Measurements from ENCODE around the gene TTC7B.

DNA sequence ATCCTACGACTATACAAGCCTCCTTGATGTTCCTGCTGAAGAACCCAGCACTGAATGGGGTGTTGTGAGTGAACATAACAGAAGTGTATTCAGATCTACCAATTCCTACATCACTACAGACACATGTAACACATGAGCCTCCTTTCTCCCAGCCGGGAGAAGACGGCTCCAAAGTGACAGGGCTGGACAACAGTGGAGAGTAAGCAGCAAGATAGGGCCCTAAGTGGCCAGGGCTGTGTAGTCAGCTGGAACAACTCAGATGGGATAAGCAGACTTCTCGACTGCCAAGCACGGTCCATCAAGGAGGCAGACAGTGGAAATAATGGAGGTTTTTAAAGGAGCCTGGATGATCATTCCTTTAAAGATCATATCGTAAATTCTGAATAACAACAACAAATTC lies 73.5 kb downstream of the TTC7B start:
- TF ChIP-seq, protein P1, sequence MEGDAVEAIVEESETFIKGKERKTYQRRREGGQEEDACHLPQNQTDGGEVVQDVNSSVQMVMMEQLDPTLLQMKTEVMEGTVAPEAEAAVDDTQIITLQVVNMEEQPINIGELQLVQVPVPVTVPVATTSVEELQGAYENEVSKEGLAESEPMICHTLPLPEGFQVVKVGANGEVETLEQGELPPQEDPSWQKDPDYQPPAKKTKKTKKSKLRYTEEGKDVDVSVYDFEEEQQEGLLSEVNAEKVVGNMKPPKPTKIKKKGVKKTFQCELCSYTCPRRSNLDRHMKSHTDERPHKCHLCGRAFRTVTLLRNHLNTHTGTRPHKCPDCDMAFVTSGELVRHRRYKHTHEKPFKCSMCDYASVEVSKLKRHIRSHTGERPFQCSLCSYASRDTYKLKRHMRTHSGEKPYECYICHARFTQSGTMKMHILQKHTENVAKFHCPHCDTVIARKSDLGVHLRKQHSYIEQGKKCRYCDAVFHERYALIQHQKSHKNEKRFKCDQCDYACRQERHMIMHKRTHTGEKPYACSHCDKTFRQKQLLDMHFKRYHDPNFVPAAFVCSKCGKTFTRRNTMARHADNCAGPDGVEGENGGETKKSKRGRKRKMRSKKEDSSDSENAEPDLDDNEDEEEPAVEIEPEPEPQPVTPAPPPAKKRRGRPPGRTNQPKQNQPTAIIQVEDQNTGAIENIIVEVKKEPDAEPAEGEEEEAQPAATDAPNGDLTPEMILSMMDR (IDR thresholded peaks at IDR 0.05) = no peak
- TF ChIP-seq POLR2A (IDR thresholded peaks at IDR 0.05) = no peak

Measured in esophagus squamous epithelium (tissue), 4 donors.